ENCODE results near the gene SLC22A14. TPM values are rescaled to one million over a fixed set of nuclear protein-coding genes. Genes with fewer than 3 reads are reported as not detected.
"Not testable (repeated sequence)": the region's sequence is repeated elsewhere in the genome, so short reads cannot be mapped to it uniquely, and the experiment has no call there.

Gene SLC22A14
- total RNA-seq, 4 donors from 2014 or later: 0.19 to 0.53 TPM; not detected in 2

DNA sequence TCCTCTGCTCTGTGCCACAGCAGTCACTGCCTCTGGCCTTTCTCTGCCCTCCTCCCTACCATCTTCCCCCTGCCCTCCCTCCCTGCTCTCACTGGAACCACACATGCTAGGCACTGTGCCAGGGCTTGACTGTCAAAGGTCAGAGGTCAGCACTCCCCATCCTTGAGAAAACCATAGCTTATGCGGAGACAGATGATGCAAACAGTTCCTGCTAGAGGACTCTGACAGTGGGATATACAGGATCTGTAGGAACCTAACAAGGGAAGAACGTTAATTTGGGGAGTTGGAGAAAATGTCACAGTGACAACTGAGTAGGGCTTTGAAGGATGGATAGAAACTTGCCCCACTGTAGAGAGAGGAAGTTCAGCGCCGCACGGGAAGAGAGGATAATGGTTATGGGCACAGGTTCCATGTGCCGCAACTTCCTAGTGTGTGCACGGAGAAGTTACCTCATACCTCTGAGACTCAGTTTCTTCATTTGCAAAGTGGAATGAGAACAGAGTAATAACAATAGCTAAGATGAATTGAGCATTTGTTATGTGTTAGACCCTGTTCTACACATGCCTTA lies 35.2 kb downstream of the SLC22A14 start:
- Histone ChIP-seq H3K27me3 (no peaks in the 10 kb centered on the region), H3K27ac (no peak overlapping the region), H3K36me3 (no peaks in the 10 kb centered on the region), H3K4me3 (no peak overlapping the region), H3K4me1 (no peaks in the 10 kb centered on the region), H3K9me3 (no peaks in the 10 kb centered on the region)
- no peak for TF ChIP-seq POLR2A (IDR thresholded peaks at IDR 0.05)
- TF ChIP-seq, protein P1, sequence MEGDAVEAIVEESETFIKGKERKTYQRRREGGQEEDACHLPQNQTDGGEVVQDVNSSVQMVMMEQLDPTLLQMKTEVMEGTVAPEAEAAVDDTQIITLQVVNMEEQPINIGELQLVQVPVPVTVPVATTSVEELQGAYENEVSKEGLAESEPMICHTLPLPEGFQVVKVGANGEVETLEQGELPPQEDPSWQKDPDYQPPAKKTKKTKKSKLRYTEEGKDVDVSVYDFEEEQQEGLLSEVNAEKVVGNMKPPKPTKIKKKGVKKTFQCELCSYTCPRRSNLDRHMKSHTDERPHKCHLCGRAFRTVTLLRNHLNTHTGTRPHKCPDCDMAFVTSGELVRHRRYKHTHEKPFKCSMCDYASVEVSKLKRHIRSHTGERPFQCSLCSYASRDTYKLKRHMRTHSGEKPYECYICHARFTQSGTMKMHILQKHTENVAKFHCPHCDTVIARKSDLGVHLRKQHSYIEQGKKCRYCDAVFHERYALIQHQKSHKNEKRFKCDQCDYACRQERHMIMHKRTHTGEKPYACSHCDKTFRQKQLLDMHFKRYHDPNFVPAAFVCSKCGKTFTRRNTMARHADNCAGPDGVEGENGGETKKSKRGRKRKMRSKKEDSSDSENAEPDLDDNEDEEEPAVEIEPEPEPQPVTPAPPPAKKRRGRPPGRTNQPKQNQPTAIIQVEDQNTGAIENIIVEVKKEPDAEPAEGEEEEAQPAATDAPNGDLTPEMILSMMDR (IDR thresholded peaks at IDR 0.05): no peak
- DNase-seq: no peak
- 71 to 82% methylated on average over 7 of the region's 7 CpGs for WGBS, 2 donors
- intact Hi-C loops (cut with DNase I): no loop called here

DNA sequence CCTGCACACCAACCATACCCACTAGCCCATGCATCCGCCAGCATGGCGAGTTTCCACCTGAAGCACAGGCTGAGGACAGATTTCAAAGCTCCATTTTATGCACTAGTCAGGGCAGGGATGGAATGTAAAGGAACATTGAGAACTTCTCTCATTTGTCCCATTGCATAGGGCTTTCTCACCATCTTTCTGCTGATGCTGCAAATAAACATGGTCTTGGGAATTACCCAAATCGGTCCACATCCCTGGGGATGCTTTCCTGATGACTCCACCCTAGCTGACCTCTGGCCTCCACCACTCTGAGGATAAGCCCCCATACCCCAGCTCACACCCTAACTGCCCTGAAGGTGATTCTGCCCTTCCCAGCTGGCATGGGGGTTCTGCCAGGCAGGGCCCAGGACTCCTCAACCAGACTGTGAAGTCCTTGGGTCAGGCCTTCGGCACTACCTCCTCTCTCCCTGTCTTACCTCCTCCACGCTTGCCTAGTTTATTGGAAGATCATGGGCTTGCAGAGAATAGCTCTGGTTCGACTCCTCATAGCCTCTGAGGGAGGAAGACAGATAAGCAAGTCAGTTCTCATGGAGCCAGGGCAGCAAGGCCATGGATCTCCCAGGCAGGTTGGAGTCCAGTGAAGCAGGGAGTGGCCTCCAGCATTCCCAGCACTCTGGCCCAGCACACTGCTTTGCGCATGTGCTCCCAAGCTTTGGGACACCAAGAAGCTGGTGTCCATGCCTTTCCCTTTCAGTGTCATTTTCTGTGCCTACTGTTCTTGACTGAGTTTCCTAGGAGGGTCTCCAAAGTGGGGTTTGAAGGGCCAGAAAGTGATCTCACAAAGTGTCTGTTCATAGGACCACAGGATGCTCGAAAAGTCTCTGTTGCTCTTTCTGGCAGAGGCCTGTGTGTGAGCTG lies 36.9 kb downstream of the SLC22A14 start:
- no peak overlapping the region for H3K4me3 ChIP-seq
- no peaks in the 10 kb centered on the region for H3K4me1 ChIP-seq
- no peaks in the 10 kb centered on the region for H3K27me3 ChIP-seq
- DNase-seq: no peak
- TF ChIP-seq, protein P1 (IDR thresholded peaks at IDR 0.05): no peak
- no peak for TF ChIP-seq POLR2A (IDR thresholded peaks at IDR 0.05)
- H3K36me3 ChIP-seq: no peaks in the 10 kb centered on the region
- intact Hi-C loops (cut with DNase I): no loop called here
- no peak overlapping the region for H3K27ac ChIP-seq
- no peaks in the 10 kb centered on the region for H3K9me3 ChIP-seq
- WGBS, 2 donors: 79 to 88% methylated on average over 6 to 7 of the region's 8 CpGs

DNA sequence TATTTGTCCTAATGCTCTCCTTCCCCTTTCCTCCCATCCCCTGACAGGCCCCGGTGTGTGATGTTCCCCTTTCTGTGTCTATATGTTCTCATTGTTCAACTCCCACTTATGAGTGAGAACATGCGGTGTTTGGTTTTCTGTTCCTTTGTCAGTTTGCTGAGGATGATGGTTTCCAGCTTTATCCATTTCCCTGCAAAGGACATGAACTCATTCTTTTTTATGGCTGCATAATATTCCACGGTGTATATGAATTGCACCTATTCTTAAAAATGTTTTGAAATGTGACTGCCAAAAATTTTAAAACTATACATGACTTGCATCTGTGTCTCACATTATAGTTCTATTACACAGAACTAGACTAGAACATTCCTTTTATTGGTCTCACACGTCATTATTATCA lies 38.5 kb downstream of the SLC22A14 start:
- H3K27me3 ChIP-seq; H3K4me1 ChIP-seq; H3K4me3 ChIP-seq; H3K36me3 ChIP-seq; H3K9me3 ChIP-seq; H3K27ac ChIP-seq; intact Hi-C loops (cut with DNase I); DNase-seq: not testable (repeated sequence)
- WGBS, 2 donors: 86 to 89% methylated on average over 4 of the region's 4 CpGs

DNA sequence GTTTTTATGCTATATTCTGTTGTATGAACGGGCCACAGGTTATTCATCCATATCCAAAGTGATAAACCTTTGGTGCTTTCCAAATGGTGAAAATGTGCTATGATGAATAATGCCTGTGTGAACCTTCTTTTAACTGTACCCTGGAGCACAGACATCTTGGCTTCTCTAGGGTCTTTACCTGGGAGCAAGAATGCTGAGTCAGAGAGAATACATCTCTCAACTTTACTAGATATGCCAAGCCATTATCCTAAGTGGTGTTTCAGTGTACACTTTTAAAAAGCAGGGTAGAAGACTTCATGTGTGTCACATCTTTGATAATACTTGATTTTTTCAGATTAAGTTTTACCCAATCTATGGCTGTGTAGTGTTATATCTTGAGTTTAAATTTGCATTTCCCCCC lies 41.0 kb downstream of the SLC22A14 start:
- Histone ChIP-seq H3K4me1 (no peaks in the 10 kb centered on the region), H3K36me3 (no peaks in the 10 kb centered on the region), H3K27ac (no peak overlapping the region), H3K4me3 (no peak overlapping the region), H3K9me3 (peaks cover 0 to 6% (median 0%) of the 10 kb centered on the region in 3 donors), H3K27me3 (peaks cover 0 to 10% (median 0%) of the 10 kb centered on the region in 4 donors)
- TF ChIP-seq, protein P1 (IDR thresholded peaks at IDR 0.05): no peak
- TF ChIP-seq POLR2A (IDR thresholded peaks at IDR 0.05): no peak
- DNase-seq: no peak
- 73 to 86% methylated on average over 1 of the region's 1 CpG for WGBS, 2 donors
- intact Hi-C loops (cut with DNase I): no loop called here

DNA sequence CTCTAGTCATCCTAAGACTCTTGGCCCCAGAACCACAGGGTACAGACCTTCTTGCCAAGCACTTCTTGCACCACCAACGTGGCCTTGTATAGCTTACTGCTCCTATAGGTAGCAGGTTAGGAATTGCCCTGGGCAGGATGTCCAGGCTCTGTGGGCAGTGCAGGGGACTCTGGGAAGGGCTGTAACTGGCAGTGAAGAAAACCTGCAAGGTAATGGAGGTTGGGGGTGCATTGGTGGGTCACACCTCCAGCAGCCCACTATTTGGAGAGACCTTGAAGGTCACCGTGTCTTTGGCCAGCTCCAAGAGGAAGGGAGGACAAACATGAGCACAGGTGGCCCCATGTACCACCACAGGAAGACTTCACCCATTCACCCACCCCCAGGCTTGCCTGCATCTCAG lies 43.2 kb downstream of the SLC22A14 start:
- 90% methylated on average over 1 of the region's 2 CpGs; no CpG with 5 or more reads in 1 of the 2 donors for WGBS, 2 donors
- Histone ChIP-seq H3K36me3 (no peaks in the 10 kb centered on the region), H3K9me3 (peaks cover 0 to 6% (median 0%) of the 10 kb centered on the region in 3 donors), H3K4me3 (no peak overlapping the region), H3K27me3 (peaks cover 0 to 10% (median 0%) of the 10 kb centered on the region in 4 donors), H3K27ac (no peak overlapping the region), H3K4me1 (no peaks in the 10 kb centered on the region)
- intact Hi-C loops (cut with DNase I): no loop called here
- no peak for TF ChIP-seq POLR2A (IDR thresholded peaks at IDR 0.05)
- TF ChIP-seq, protein P1 (IDR thresholded peaks at IDR 0.05): no peak
- DNase-seq: no peak
